ENCODE data around the gene YTHDC2. TPM values are rescaled to one million over a fixed set of nuclear protein-coding genes. Genes with fewer than 3 reads are reported as not detected.
"Not testable (repeated sequence)": the region's sequence is repeated elsewhere in the genome, so short reads cannot be mapped to it uniquely, and the experiment has no call there.

YTHDC2 gene
- total and polyA plus RNA-seq, 2 of the 13 experiments (the other 11 are each of a cell fraction or from before 2014, with no cell fraction given), result 6.7 to 17.8 TPM

GRCh38 chr5:113600255-113600905, 86.9 kb downstream of the YTHDC2 start:
- Histone ChIP-seq H3K9me3 (ENCODE audit: low read length) (no peaks in the 10 kb centered on the region), H3K4me1 (ENCODE audit: insufficient read depth, low read length) (no peaks in the 10 kb centered on the region), H4K20me1 (ENCODE audit: insufficient read depth, low read length) (no peaks in the 10 kb centered on the region), H3K4me3 (replicated peaks in 1 of 3; ENCODE audit: insufficient read depth in 1 of 3, low read depth in 2 of 3, low read length in 3 of 3) (no peak overlapping the region), H3K79me2 (ENCODE audit: insufficient read depth, low read length) (no peaks in the 10 kb centered on the region), H3K27me3 (ENCODE audit: control insufficient read depth in 1 of 2, insufficient read depth in 2 of 2, low read length in 2 of 2) (no peaks in the 10 kb centered on the region), H3K36me3 (replicated peaks in 1 of 2; ENCODE audit: control insufficient read depth in 1 of 2, insufficient read depth in 2 of 2, low read length in 2 of 2) (no peaks in the 10 kb centered on the region; a peak in 1 of 5 replicates), H2AFZ (ENCODE audit: low read length) (no peak overlapping the region), H3K27ac (ENCODE audit: extremely low read length, insufficient read depth, low read length) (no peak overlapping the region), H3K4me2 (ENCODE audit: low read depth, low read length) (no peak overlapping the region), H3K9ac (ENCODE audit: insufficient read depth, low read depth, low read length) (no peak overlapping the region)
- POLR2A ChIA-PET, result no interaction called here
- 26% methylated on average over 4 of the region's 4 CpGs for WGBS (ENCODE audit: low lambda C conversion rate)
- BruUV-seq (replicated peaks), result no TSS peak
- TF ChIP-seq THRA (CRISPR knock-in tag; IDR thresholded peaks at IDR 0.05; ENCODE audit: borderline replicate concordance) (no peak), PRMT3 (CRISPR knock-in tag; IDR thresholded peaks at IDR 0.05; ENCODE audit: borderline replicate concordance, low read depth) (no peak), FOXA3 (CRISPR knock-in tag; IDR thresholded peaks at IDR 0.05) (no peak)
- in situ Hi-C loops (cut with HindIII; ENCODE audit: extremely low pct_ligation_motif_present, low pct_unique_long_range_greater_than_20kb), result loop anchor here (10.0 to 25.0 kb wide), 2 partner anchors 226 to 1462 kb away; no protein-coding TSS in a partner anchor
- FAIRE-seq (no peak), ATAC-seq (no peak), DNase-seq (ENCODE audit: low spot score) (no peak)
- CTCF ChIA-PET (ENCODE audit: low intra/inter-chr PET ratio, low total read pairs), result no interaction called here
- intact Hi-C loops (cut with micrococcal nuclease; ENCODE audit: unreplicated experiment), result loop anchor here (10.0 kb wide), 1 partner anchor 156 kb away; no protein-coding TSS in a partner anchor

GRCh38 chr5:113601423-113601822, 87.9 kb downstream of the YTHDC2 start:
- Histone ChIP-seq H2AFZ (ENCODE audit: low read length) (no peak overlapping the region), H3K9ac (ENCODE audit: insufficient read depth, low read depth, low read length) (no peak overlapping the region), H3K4me3 (replicated peaks in 1 of 3; ENCODE audit: insufficient read depth in 1 of 3, low read depth in 2 of 3, low read length in 3 of 3) (no peak overlapping the region), H3K9me3 (ENCODE audit: low read length) (no peaks in the 10 kb centered on the region), H3K4me2 (ENCODE audit: low read depth, low read length) (no peak overlapping the region), H3K27ac (ENCODE audit: extremely low read length, insufficient read depth, low read length) (no peak overlapping the region), H3K36me3 (replicated peaks in 1 of 2; ENCODE audit: control insufficient read depth in 1 of 2, insufficient read depth in 2 of 2, low read length in 2 of 2) (no peaks in the 10 kb centered on the region), H4K20me1 (ENCODE audit: insufficient read depth, low read length) (no peaks in the 10 kb centered on the region), H3K4me1 (ENCODE audit: insufficient read depth, low read length) (0 out of 2 replicates have a peak, but pooled peaks cover 6% of the 10 kb centered on the region), H3K27me3 (ENCODE audit: control insufficient read depth in 1 of 2, insufficient read depth in 2 of 2, low read length in 2 of 2) (no peaks in the 10 kb centered on the region), H3K79me2 (ENCODE audit: insufficient read depth, low read length) (no peaks in the 10 kb centered on the region)
- TF ChIP-seq IRX3 (CRISPR knock-in tag; IDR thresholded peaks at IDR 0.05; ENCODE audit: borderline replicate concordance, low read depth) (no peak), GMEB2 (CRISPR knock-in tag; IDR thresholded peaks at IDR 0.05; ENCODE audit: low read depth) (no peak), NR2F1 (CRISPR knock-in tag; IDR thresholded peaks at IDR 0.05) (no peak)
- no peak for FAIRE-seq
- intact Hi-C loops (cut with micrococcal nuclease; ENCODE audit: unreplicated experiment) (loop anchor here (10.0 kb wide), 1 partner anchor 157 kb away; no protein-coding TSS in a partner anchor), in situ Hi-C loops (cut with HindIII; ENCODE audit: extremely low pct_ligation_motif_present, low pct_unique_long_range_greater_than_20kb) (loop anchor here (10.0 to 25.0 kb wide), 2 partner anchors 227 to 1461 kb away; no protein-coding TSS in a partner anchor)
- POLR2A ChIA-PET, result no interaction called here
- CTCF ChIA-PET (ENCODE audit: low intra/inter-chr PET ratio, low total read pairs), result no interaction called here
- 10% methylated on average over 1 of the region's 1 CpG for WGBS (ENCODE audit: low lambda C conversion rate)
- BruUV-seq (replicated peaks), result no TSS peak
- ATAC-seq, result no peak
- no peak for DNase-seq (ENCODE audit: low spot score)

- intact Hi-C loops (cut with micrococcal nuclease; ENCODE audit: unreplicated experiment), result loop anchor here (10.0 kb wide), 1 partner anchor 158 kb away; no protein-coding TSS in a partner anchor
- 25% methylated on average over 4 of the region's 4 CpGs for WGBS (ENCODE audit: low lambda C conversion rate)
- POLR2A ChIA-PET; H3K9me3 ChIP-seq (ENCODE audit: low read length); DNase-seq (ENCODE audit: low spot score); FAIRE-seq; H2AFZ ChIP-seq (ENCODE audit: low read length); H3K4me1 ChIP-seq (ENCODE audit: insufficient read depth, low read length); CTCF ChIA-PET (ENCODE audit: low intra/inter-chr PET ratio, low total read pairs); H4K20me1 ChIP-seq (ENCODE audit: insufficient read depth, low read length); H3K27ac ChIP-seq (ENCODE audit: extremely low read length, insufficient read depth, low read length); H3K79me2 ChIP-seq (ENCODE audit: insufficient read depth, low read length); ATAC-seq; BruUV-seq (replicated peaks); H3K9ac ChIP-seq (ENCODE audit: insufficient read depth, low read depth, low read length); H3K36me3 ChIP-seq (replicated peaks in 1 of 2; ENCODE audit: control insufficient read depth in 1 of 2, insufficient read depth in 2 of 2, low read length in 2 of 2); H3K27me3 ChIP-seq (ENCODE audit: control insufficient read depth in 1 of 2, insufficient read depth in 2 of 2, low read length in 2 of 2); H3K4me2 ChIP-seq (ENCODE audit: low read depth, low read length); H3K4me3 ChIP-seq (replicated peaks in 1 of 3; ENCODE audit: insufficient read depth in 1 of 3, low read depth in 2 of 3, low read length in 3 of 3): not testable (repeated sequence)
- in situ Hi-C loops (cut with HindIII; ENCODE audit: extremely low pct_ligation_motif_present, low pct_unique_long_range_greater_than_20kb), result loop anchor here (10.0 to 25.0 kb wide), 2 partner anchors 228 to 1459 kb away; no protein-coding TSS in a partner anchor
These were observed 89.8 kb downstream of the YTHDC2 start for GRCh38 chr5:113603246-113603645.

Measured in HepG2 (cell line).